Epithelial cell of esophagus (primary cell): ENCODE data around the gene SLC17A8.
"Not testable (repeated sequence)": the region's sequence is repeated elsewhere in the genome, so short reads cannot be mapped to it uniquely, and the experiment has no call there.

Experiments
- DNase-seq: peaks from one replicate; pipeline ENCODE4 v3.0.0; 2010; ENCODE audit warnings: low read depth
- H3K4me3 ChIP-seq: 2 replicates; pipeline ENCODE4 v1.5.1; 2011; ENCODE audit warnings: mild to moderate bottlenecking, low read length, control low read depth
- CTCF ChIP-seq: IDR thresholded peaks from 2 replicates; pipeline ENCODE4 v1.5.1; 2011; ENCODE audit warnings: low read depth, mild to moderate bottlenecking, low read length, control low read depth, inconsistent platforms; ENCODE audit not compliant: insufficient read depth; ENCODE audit errors: missing control alignments

Gene SLC17A8

GRCh38 chr12:100422646-100423045 lies 65.8 kb downstream of the SLC17A8 start:
- no peak overlapping the region for H3K4me3 ChIP-seq
- TF ChIP-seq CTCF, result no peak
- no peak for DNase-seq

- H3K4me3 ChIP-seq, result no peak overlapping the region
- no peak for DNase-seq
- no peak for TF ChIP-seq CTCF
Measured at GRCh38 chr12:100426145-100426544, 69.3 kb downstream of the SLC17A8 start.

- no peak overlapping the region for H3K4me3 ChIP-seq
- no peak for TF ChIP-seq CTCF
- DNase-seq, result peak; percentile 88
Measured at GRCh38 chr12:100427078-100427477, 70.2 kb downstream of the SLC17A8 start.

- not testable (repeated sequence) for H3K4me3 ChIP-seq, DNase-seq
Measured at GRCh38 chr12:100430251-100430650, 73.4 kb downstream of the SLC17A8 start.

GRCh38 chr12:100433701-100434100 lies 76.8 kb downstream of the SLC17A8 start:
- H3K4me3 ChIP-seq, result no peak overlapping the region
- no peak for TF ChIP-seq CTCF
- DNase-seq, result no peak

- H3K4me3 ChIP-seq, result no peak overlapping the region
- no peak for TF ChIP-seq CTCF
- DNase-seq, result no peak
Measured at GRCh38 chr12:100434177-100434576, 77.3 kb downstream of the SLC17A8 start.

GRCh38 chr12:100435957-100436356 lies 79.1 kb downstream of the SLC17A8 start:
- H3K4me3 ChIP-seq, result no peak overlapping the region
- TF ChIP-seq CTCF, result no peak
- DNase-seq, result no peak
